Measurements from ENCODE around the gene IL16. TPM values are rescaled to one million over a fixed set of nuclear protein-coding genes. Genes with fewer than 3 reads are reported as not detected.
A peak's percentile ranks its signal among the peaks of the same experiment; 100 is the strongest.

Gene IL16
- total and polyA plus RNA-seq, 9 of the 15 experiments (the other 6 are each of a cell fraction or from before 2014, with no cell fraction given) = 1.4 to 18.8 (median 10.6) TPM

DNA sequence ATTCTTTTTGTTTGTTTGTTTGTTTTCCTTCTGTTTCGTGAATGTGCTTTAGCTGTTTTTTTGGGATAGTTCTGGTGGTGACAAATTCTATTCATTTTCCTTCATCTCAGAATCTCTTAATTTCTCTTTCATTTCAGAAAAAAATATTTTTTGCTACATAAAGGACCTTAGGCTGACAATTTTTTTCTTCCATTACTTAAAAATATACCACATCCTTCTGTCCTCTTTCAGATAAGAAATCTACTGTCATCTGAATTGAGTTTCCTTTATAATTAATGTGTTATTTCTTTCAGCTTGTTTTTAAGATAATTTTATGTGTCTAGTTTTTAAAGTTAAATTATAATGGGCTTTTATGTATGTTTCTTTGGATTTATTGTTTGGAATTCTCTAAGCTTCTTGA, 47.6 kb downstream of the IL16 start (continued):
- TF ChIP-seq JUN (IDR thresholded peaks at IDR 0.05; ENCODE audit: borderline replicate concordance, low read depth, low read length) (no peak), JUN (CRISPR knock-in tag; IDR thresholded peaks at IDR 0.05; ENCODE audit: borderline replicate concordance) (no peak), RHOXF2B (CRISPR knock-in tag; conservative IDR thresholded peaks at IDR 0.05) (no peak), GABPB2 (CRISPR knock-in tag; conservative IDR thresholded peaks at IDR 0.05) (no peak), ZNF133 (CRISPR knock-in tag; IDR thresholded peaks at IDR 0.05) (no peak)
- TF ChIP-seq, protein P1, sequence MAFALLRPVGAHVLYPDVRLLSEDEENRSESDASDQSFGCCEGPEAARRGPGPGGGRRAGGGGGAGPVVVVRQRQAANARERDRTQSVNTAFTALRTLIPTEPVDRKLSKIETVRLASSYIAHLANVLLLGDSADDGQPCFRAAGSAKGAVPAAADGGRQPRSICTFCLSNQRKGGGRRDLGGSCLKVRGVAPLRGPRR (CRISPR knock-in tag; IDR thresholded peaks at IDR 0.05) = no peak

DNA sequence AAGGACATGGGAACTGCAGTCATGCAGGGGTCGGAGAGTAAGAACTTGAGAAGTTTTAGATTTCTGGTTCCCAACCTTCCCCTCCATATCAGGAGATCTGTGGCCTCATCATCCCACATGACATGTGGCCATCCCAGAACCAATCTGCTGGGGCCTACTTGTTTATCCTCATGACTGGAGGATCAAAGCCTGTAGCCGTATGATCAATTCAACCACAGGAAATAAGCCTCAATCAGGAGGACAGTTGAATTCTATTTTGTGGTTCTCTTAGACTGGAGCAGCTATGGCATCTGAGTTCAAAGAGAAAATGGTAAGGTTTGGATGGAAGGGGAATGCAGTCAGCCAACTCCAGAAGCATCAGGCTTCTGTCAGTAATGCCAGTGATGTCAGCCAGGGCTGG, 57.2 kb downstream of the IL16 start:
- H3K79me2 ChIP-seq (ENCODE audit: control insufficient read depth, insufficient read depth, low read length) = no peaks in the 10 kb centered on the region
- no peaks in the 10 kb centered on the region for H4K20me1 ChIP-seq (replicated peaks; ENCODE audit: control insufficient read depth, insufficient read depth, low read length)
- no peak for TF ChIP-seq SMARCA5 (IDR thresholded peaks at IDR 0.05)
- no peak for TF ChIP-seq TRIM24 (IDR thresholded peaks at IDR 0.05)
- TF ChIP-seq, protein P2, sequence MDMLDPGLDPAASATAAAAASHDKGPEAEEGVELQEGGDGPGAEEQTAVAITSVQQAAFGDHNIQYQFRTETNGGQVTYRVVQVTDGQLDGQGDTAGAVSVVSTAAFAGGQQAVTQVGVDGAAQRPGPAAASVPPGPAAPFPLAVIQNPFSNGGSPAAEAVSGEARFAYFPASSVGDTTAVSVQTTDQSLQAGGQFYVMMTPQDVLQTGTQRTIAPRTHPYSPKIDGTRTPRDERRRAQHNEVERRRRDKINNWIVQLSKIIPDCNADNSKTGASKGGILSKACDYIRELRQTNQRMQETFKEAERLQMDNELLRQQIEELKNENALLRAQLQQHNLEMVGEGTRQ (CRISPR knock-in tag; IDR thresholded peaks at IDR 0.05) = peak; percentile 49
- TF ChIP-seq SMC3 (conservative IDR thresholded peaks at IDR 0.05; ENCODE audit: insufficient read depth, low read depth, low read length) = no peak
- TF ChIP-seq FUS (optimal IDR thresholded peaks at IDR 0.05; ENCODE audit: low read depth, low read length) = no peak
- TF ChIP-seq ATF7 (IDR thresholded peaks at IDR 0.05) = no peak
- TF ChIP-seq, protein P3, sequence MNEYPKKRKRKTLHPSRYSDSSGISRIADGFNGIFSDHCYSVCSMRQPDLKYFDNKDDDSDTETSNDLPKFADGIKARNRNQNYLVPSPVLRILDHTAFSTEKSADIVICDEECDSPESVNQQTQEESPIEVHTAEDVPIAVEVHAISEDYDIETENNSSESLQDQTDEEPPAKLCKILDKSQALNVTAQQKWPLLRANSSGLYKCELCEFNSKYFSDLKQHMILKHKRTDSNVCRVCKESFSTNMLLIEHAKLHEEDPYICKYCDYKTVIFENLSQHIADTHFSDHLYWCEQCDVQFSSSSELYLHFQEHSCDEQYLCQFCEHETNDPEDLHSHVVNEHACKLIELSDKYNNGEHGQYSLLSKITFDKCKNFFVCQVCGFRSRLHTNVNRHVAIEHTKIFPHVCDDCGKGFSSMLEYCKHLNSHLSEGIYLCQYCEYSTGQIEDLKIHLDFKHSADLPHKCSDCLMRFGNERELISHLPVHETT (CRISPR knock-in tag; conservative IDR thresholded peaks at IDR 0.05 in 1 of 2, IDR thresholded peaks at IDR 0.05 in 1 of 2) = no peak
- no peak for TF ChIP-seq C11orf30 (IDR thresholded peaks at IDR 0.05; ENCODE audit: low read depth)
- no peak overlapping the region; the same call in 1 of the 2 replicates for H3K4me2 ChIP-seq (ENCODE audit: insufficient read depth, low read length)
- no peak overlapping the region for H3K4me3 ChIP-seq
- no peaks in the 10 kb centered on the region for H3K9me3 ChIP-seq (replicated peaks; ENCODE audit: control insufficient read depth, insufficient read depth, low read depth, low read length)
- CTCF ChIA-PET (ENCODE audit: low intra/inter-chr PET ratio) = interaction anchor here (0.6 to 1.1 kb wide), 2 partner anchors 90 to 98 kb away, joined by 3 to 4 read pairs; no protein-coding TSS in a partner anchor
- H3K9ac ChIP-seq (ENCODE audit: insufficient read depth in 1 of 2, low read depth in 2 of 2, low read length in 2 of 2) = no peak overlapping the region
- DNase-seq (ENCODE audit: extremely low read depth in 1 of 4, low spot score in 3 of 4) = no peak
- FAIRE-seq = no peak
- 27% methylated on average over 2 of the region's 2 CpGs for WGBS (ENCODE audit: insufficient coverage, low coverage, missing lambda C conversion rate)
- peak overlapping the region; percentile 26; the same call in 1 of the 2 replicates for H2AFZ ChIP-seq (ENCODE audit: low read depth, low read length)
- no peaks in the 10 kb centered on the region for H3K27me3 ChIP-seq (ENCODE audit: control insufficient read depth in 2 of 2, insufficient read depth in 2 of 2, low read length in 2 of 2)
- intact Hi-C loops (cut with micrococcal nuclease) (no loop called here), in situ Hi-C loops (cut with MboI) (no loop called here)
- ATAC-seq = no peak
- no peaks in the 10 kb centered on the region; a peak in 2 of 5 replicates for H3K4me1 ChIP-seq (replicated peaks in 1 of 2; ENCODE audit: control insufficient read depth in 2 of 2, insufficient read depth in 2 of 2, low read length in 2 of 2)
- no peaks in the 10 kb centered on the region for H3K36me3 ChIP-seq (ENCODE audit: control insufficient read depth, insufficient read depth, low read length)
- H3K27ac ChIP-seq (ENCODE audit: extremely low read depth, low read depth, low read length) = no peak overlapping the region
- no TSS peak for BruUV-seq (replicated peaks)
- POLR2A ChIA-PET = no interaction called here
- no peaks in the 10 kb centered on the region for H3K9me1 ChIP-seq (ENCODE audit: control insufficient read depth, insufficient read depth, low read length)
